Measurements from ENCODE around the gene MAS1.

GRCh38 chr6:159913862-159914564 is 23.2 kb downstream of the MAS1 start:
- TF ChIP-seq, protein P1, sequence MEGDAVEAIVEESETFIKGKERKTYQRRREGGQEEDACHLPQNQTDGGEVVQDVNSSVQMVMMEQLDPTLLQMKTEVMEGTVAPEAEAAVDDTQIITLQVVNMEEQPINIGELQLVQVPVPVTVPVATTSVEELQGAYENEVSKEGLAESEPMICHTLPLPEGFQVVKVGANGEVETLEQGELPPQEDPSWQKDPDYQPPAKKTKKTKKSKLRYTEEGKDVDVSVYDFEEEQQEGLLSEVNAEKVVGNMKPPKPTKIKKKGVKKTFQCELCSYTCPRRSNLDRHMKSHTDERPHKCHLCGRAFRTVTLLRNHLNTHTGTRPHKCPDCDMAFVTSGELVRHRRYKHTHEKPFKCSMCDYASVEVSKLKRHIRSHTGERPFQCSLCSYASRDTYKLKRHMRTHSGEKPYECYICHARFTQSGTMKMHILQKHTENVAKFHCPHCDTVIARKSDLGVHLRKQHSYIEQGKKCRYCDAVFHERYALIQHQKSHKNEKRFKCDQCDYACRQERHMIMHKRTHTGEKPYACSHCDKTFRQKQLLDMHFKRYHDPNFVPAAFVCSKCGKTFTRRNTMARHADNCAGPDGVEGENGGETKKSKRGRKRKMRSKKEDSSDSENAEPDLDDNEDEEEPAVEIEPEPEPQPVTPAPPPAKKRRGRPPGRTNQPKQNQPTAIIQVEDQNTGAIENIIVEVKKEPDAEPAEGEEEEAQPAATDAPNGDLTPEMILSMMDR (conservative IDR thresholded peaks at IDR 0.05; ENCODE audit: low read length) = no peak
- TF ChIP-seq EZH2phosphoT487 (IDR thresholded peaks at IDR 0.05; ENCODE audit: borderline replicate concordance) = no peak

All from Loucy (cell line).